SK-N-SH (cell line): ENCODE measurements around the gene ACER2. TPM values are rescaled to one million over a fixed set of nuclear protein-coding genes. Genes with fewer than 3 reads are reported as not detected.

ENCODE experiments used
- CTCF ChIA-PET: fragments of 300-600, 350-600 bp; formaldehyde crosslinking; extraction: SDS; loops from one replicate; lab custom pipeline; 2021; lab: Yijun Ruan, JAX
- POLR2A ChIA-PET: fragments of 350-600 bp; sonication (Branson Sonifier 250); formaldehyde crosslinking; extraction: SDS; loops from one replicate; lab custom pipeline; 2020; ENCODE audit warnings: antibody characterized with exemption, inconsistent platforms; lab: Yijun Ruan, JAX
- DNase-seq: peaks from one replicate; pipeline ENCODE4 v3.0.0; 2012
- H2AFZ ChIP-seq: fragments of 200-600 bp; sonication (generic); 2 replicates; pipeline ENCODE4 v1.8.1; 2016; ENCODE audit warnings: antibody characterized with exemption, mild to moderate bottlenecking, low read depth
- H3F3A ChIP-seq: fragments of 200-600 bp; sonication (generic); replicated peaks from 2 replicates; pipeline ENCODE3; 2016; ENCODE audit warnings: antibody characterized with exemption, mild to moderate bottlenecking; ENCODE audit not compliant: insufficient read depth
- H3K27ac ChIP-seq, 2 experiments: fragments of 200-500 bp in 1 of 2; fragments of 200-600 bp in 1 of 2; sonication (Bioruptor generic) in 1 of 2; sonication (generic), shearing (Covaris generic) in 1 of 2; 2 replicates each; pipeline versions ENCODE4 v1.5.1 to v1.6.1; 2014 to 2016; ENCODE audit warnings: low read depth in 2 of 2, inconsistent platforms in 1 of 2, low read length in 1 of 2, mild to moderate bottlenecking in 1 of 2, mixed read lengths in 1 of 2
- H3K27me3 ChIP-seq: fragments of 200-600 bp; sonication (generic), shearing (Covaris generic); 2 replicates; pipeline ENCODE4 v1.6.1; 2016; ENCODE audit warnings: mixed run types; ENCODE audit not compliant: insufficient read depth
- H3K36me3 ChIP-seq, 2 experiments: fragments of 200-500 bp in 1 of 2; fragments of 200-600 bp in 1 of 2; sonication (Bioruptor generic) in 1 of 2; sonication (generic) in 1 of 2; replicated peaks in 1 of 2; 2 replicates each; pipeline versions ENCODE3 to v1.5.1; 2014 to 2016; ENCODE audit warnings: low read length in 1 of 2, mild to moderate bottlenecking in 1 of 2; ENCODE audit not compliant: insufficient read depth in 2 of 2, control insufficient read depth in 1 of 2
- H3K4me1 ChIP-seq, 2 experiments: fragments of 200-500 bp in 1 of 2; fragments of 200-600 bp in 1 of 2; sonication (Bioruptor generic) in 1 of 2; sonication (generic), shearing (Covaris generic) in 1 of 2; 2 replicates each; pipeline versions ENCODE4 v1.5.1 to v1.6.1; 2014 to 2016; ENCODE audit warnings: low read depth in 1 of 2, low read length in 1 of 2, mixed run types in 1 of 2; ENCODE audit not compliant: insufficient read depth in 2 of 2, control insufficient read depth in 1 of 2
- H3K4me2 ChIP-seq: fragments of 200-600 bp; sonication (generic), shearing (Covaris generic); 2 replicates; pipeline ENCODE4 v1.6.1; 2017; ENCODE audit warnings: mixed run types
- H3K4me3 ChIP-seq, 2 experiments: fragments of 200-500 bp in 1 of 2; fragments of 200-600 bp in 1 of 2; sonication (Bioruptor generic) in 1 of 2; sonication (generic), shearing (Covaris generic) in 1 of 2; 2 replicates each; pipeline versions ENCODE4 v1.5.1 to v1.8.1; 2014 to 2016; ENCODE audit warnings: low read depth in 2 of 2, inconsistent platforms in 1 of 2, low read length in 1 of 2, mild to moderate bottlenecking in 1 of 2, mixed read lengths in 1 of 2, moderate library complexity in 1 of 2
- H3K79me2 ChIP-seq: fragments of 200-600 bp; sonication (generic); 2 replicates; pipeline ENCODE4 v1.8.1; 2017; ENCODE audit warnings: mild to moderate bottlenecking; ENCODE audit not compliant: insufficient read depth
- H3K9ac ChIP-seq: fragments of 200-600 bp; sonication (generic); 2 replicates; pipeline ENCODE4 v1.6.1; 2017; ENCODE audit warnings: mixed run types
- H3K9me2 ChIP-seq: fragments of 200-600 bp; sonication (generic); 2 replicates; pipeline ENCODE4 v1.6.1; 2017; ENCODE audit warnings: mixed run types
- H3K9me3 ChIP-seq: fragments of 200-600 bp; sonication (generic); 2 replicates; pipeline ENCODE4 v1.6.1; 2017; ENCODE audit warnings: mixed run types, mild to moderate bottlenecking, moderate library complexity
- H4K20me1 ChIP-seq: fragments of 200-600 bp; sonication (generic); 2 replicates; pipeline ENCODE4 v1.6.1; 2017; ENCODE audit warnings: mild to moderate bottlenecking, mixed run types; ENCODE audit not compliant: insufficient read depth
- ELF1 ChIP-seq: IDR thresholded peaks from 2 replicates; pipeline ENCODE4 v1.4.0; 2012
- EP300 ChIP-seq, 2 experiments: IDR thresholded peaks; 2 replicates each; pipeline versions ENCODE4 v1.4.0 to v1.6.1; 2012; ENCODE audit warnings: borderline replicate concordance in 1 of 2, low read depth in 1 of 2, low read length in 1 of 2
- EZH2phosphoT487 ChIP-seq: fragments of 200-600 bp; sonication (generic); IDR thresholded peaks from 2 replicates; pipeline ENCODE4 v1.6.1; 2017; ENCODE audit warnings: low read depth, mixed run types, mild to moderate bottlenecking, antibody characterized with exemption, moderate library complexity, borderline replicate concordance
- FOSL2 ChIP-seq: IDR thresholded peaks from 2 replicates; pipeline ENCODE4 v1.4.0; 2012; ENCODE audit warnings: low read depth, mild to moderate bottlenecking, moderate library complexity, borderline replicate concordance
- FOXM1 ChIP-seq: IDR thresholded peaks from 2 replicates; pipeline ENCODE4 v1.4.0; 2012; ENCODE audit warnings: low read depth, mild to moderate bottlenecking
- GABPA ChIP-seq: IDR thresholded peaks from 2 replicates; pipeline ENCODE4 v1.4.0; 2012; ENCODE audit warnings: low read depth, mild to moderate bottlenecking
- GATA2 ChIP-seq: sonication (generic); formaldehyde crosslinking; IDR thresholded peaks from 2 replicates; pipeline ENCODE4 v1.5.0; 2020; ENCODE audit warnings: mild to moderate bottlenecking, missing genetic modification reagents
- IRF3 ChIP-seq: fragments of 150-350 bp; IDR thresholded peaks from 2 replicates; pipeline ENCODE4 v1.6.1; 2016; ENCODE audit warnings: mild to moderate bottlenecking, low read depth, low read length
- MEF2A ChIP-seq: IDR thresholded peaks from 2 replicates; pipeline ENCODE4 v1.4.0; 2012; ENCODE audit warnings: low read depth, borderline replicate concordance
- NFIC ChIP-seq: IDR thresholded peaks from 2 replicates; pipeline ENCODE4 v1.4.0; 2012; ENCODE audit warnings: borderline replicate concordance
- NRF1 ChIP-seq: IDR thresholded peaks from 2 replicates; pipeline ENCODE4 v1.6.1; 2012; ENCODE audit warnings: low read depth, mild to moderate bottlenecking, low read length
- RAD21 ChIP-seq: IDR thresholded peaks from 2 replicates; pipeline ENCODE4 v1.6.1; 2012; ENCODE audit warnings: mild to moderate bottlenecking, low read length
- RCOR1 ChIP-seq: fragments of 150-350 bp; IDR thresholded peaks from 2 replicates; pipeline ENCODE4 v1.6.1; 2017; ENCODE audit warnings: antibody characterized with exemption, low read length
- RFX5 ChIP-seq: IDR thresholded peaks from 2 replicates; pipeline ENCODE4 v1.6.1; 2012; ENCODE audit warnings: mild to moderate bottlenecking, improper control_type of control experiment, low read length
- TEAD4 ChIP-seq: IDR thresholded peaks from 2 replicates; pipeline ENCODE4 v1.4.0; 2012; ENCODE audit warnings: mild to moderate bottlenecking, borderline replicate concordance; ENCODE audit not compliant: insufficient read depth
- USF1 ChIP-seq: IDR thresholded peaks from 2 replicates; pipeline ENCODE4 v1.4.0; 2012; ENCODE audit warnings: low read depth, borderline replicate concordance
- YY1 ChIP-seq: IDR thresholded peaks from 2 replicates; pipeline ENCODE4 v1.4.0; 2012; ENCODE audit warnings: low read depth, mild to moderate bottlenecking
- WGBS: methylation state at CpG from one replicate; pipeline ENCODE4 v1.1.6; 2017; ENCODE audit warnings: low lambda C conversion rate; 5-methylcytosine and 5-hydroxymethylcytosine counted together
- polyA plus RNA-seq, 3 experiments: library from polyadenylated mRNA; depleted of rRNA; stranded (reverse); fragments of >200 nt; gene quantifications; 2 replicates each; pipeline ENCODE4 v1.2.3, GENCODE V29; 2012
- TF ChIP-seq, protein P1 (sequence below): IDR thresholded peaks from 2 replicates; pipeline ENCODE4 v1.4.0; 2012; ENCODE audit warnings: low read depth
- TF ChIP-seq, protein P2 (sequence below): fragments of 200-600 bp; sonication (generic); IDR thresholded peaks from 2 replicates; pipeline ENCODE4 v1.6.1; 2017; ENCODE audit warnings: antibody characterized with exemption, mild to moderate bottlenecking, moderate library complexity

Gene ACER2
- polyA plus RNA-seq, 1 of the 3 experiments (the other 2 are of a cell fraction): 1.3 TPM

DNA sequence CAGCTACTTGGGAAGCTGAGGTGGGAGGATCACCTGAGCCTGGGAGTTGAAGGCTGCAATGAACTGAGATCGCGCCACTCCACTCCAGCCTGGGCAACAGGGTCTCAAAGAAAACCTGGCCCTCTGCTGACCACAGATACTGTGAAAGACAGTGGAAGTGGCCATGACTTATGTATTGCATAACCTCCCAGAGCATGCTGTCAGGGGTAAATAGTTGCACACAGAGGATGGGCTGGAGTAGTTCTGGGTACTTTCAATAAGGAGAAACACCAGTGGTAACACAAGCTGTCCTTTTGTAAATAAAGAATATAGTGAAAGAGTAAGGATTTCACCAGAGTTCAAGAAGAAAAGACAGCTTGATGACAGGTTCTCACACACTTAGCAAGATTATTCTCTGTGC lies 1.8 kb downstream of the ACER2 start:
- Histone ChIP-seq H3K27ac (no peak overlapping the region), H3K79me2 (no peaks in the 10 kb centered on the region), H3K9ac (no peak overlapping the region), H3K27me3 (no peaks in the 10 kb centered on the region), H3K36me3 (no peaks in the 10 kb centered on the region), H4K20me1 (no peaks in the 10 kb centered on the region), H2AFZ (no peak overlapping the region), H3K9me3 (no peaks in the 10 kb centered on the region), H3K4me2 (no peak overlapping the region), H3K4me3 (no peak overlapping the region), H3K9me2 (no peaks in the 10 kb centered on the region), H3F3A (no peaks in the 10 kb centered on the region), H3K4me1 (peaks cover 0 to 11% of the 10 kb centered on the region in 2 experiments; a peak in 1 of 4 replicates)
- no peak for TF ChIP-seq NRF1
- no peak for TF ChIP-seq GATA2 (CRISPR knock-in tag)
- no peak for TF ChIP-seq EP300 (IDR thresholded peaks at IDR 0.05; ENCODE audit: borderline replicate concordance in 1 of 2, low read depth in 1 of 2, low read length in 1 of 2)
- TF ChIP-seq, protein P1, sequence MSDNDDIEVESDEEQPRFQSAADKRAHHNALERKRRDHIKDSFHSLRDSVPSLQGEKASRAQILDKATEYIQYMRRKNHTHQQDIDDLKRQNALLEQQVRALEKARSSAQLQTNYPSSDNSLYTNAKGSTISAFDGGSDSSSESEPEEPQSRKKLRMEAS: no peak
- TF ChIP-seq FOSL2: no peak
- no peak for TF ChIP-seq NFIC
- TF ChIP-seq FOXM1: no peak
- TF ChIP-seq RCOR1: no peak
- TF ChIP-seq USF1: no peak
- no peak for TF ChIP-seq RFX5
- no peak for TF ChIP-seq ELF1
- TF ChIP-seq GABPA: no peak
- TF ChIP-seq MEF2A: no peak
- TF ChIP-seq IRF3: no peak
- no peak for TF ChIP-seq YY1
- TF ChIP-seq EZH2phosphoT487: no peak
- TF ChIP-seq, protein P2, sequence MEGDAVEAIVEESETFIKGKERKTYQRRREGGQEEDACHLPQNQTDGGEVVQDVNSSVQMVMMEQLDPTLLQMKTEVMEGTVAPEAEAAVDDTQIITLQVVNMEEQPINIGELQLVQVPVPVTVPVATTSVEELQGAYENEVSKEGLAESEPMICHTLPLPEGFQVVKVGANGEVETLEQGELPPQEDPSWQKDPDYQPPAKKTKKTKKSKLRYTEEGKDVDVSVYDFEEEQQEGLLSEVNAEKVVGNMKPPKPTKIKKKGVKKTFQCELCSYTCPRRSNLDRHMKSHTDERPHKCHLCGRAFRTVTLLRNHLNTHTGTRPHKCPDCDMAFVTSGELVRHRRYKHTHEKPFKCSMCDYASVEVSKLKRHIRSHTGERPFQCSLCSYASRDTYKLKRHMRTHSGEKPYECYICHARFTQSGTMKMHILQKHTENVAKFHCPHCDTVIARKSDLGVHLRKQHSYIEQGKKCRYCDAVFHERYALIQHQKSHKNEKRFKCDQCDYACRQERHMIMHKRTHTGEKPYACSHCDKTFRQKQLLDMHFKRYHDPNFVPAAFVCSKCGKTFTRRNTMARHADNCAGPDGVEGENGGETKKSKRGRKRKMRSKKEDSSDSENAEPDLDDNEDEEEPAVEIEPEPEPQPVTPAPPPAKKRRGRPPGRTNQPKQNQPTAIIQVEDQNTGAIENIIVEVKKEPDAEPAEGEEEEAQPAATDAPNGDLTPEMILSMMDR: no peak
- no peak for TF ChIP-seq RAD21
- no peak for TF ChIP-seq TEAD4
- DNase-seq: no peak
- WGBS: 96% methylated on average over 2 of the region's 2 CpGs
- CTCF ChIA-PET: no interaction called here
- POLR2A ChIA-PET: no interaction called here
